ENCODE data around the gene STXBP6. TPM values are rescaled to one million over a fixed set of nuclear protein-coding genes. Genes with fewer than 3 reads are reported as not detected.

The STXBP6 gene
- total and polyA plus RNA-seq, 2 donors (not counting 3 experiments of a cell fraction or from before 2014, with no cell fraction given): 0.06 TPM; not detected in 1

GRCh38 chr14:25026476-25027137 lies 23.3 kb downstream of the STXBP6 start:
- H3K9me1 ChIP-seq (replicated peaks; ENCODE audit: control insufficient read depth, extremely low read depth, insufficient read depth, low read length): no peaks in the 10 kb centered on the region
- no peaks in the 10 kb centered on the region for H3K9me3 ChIP-seq (replicated peaks; ENCODE audit: control insufficient read depth, insufficient read depth, low read length)
- DNase-seq (ENCODE audit: low read depth, low spot score): no peak
- H3K27me3 ChIP-seq (ENCODE audit: control insufficient read depth in 2 of 2, insufficient read depth in 2 of 2, low read length in 2 of 2): no peaks in the 10 kb centered on the region
- no peak for TF ChIP-seq GATA2 (IDR thresholded peaks at IDR 0.05; ENCODE audit: insufficient read depth, insufficient read length, low read depth, low read length)
- no peak for TF ChIP-seq FOS (IDR thresholded peaks at IDR 0.05; ENCODE audit: borderline replicate concordance, insufficient read depth, low read length)
- no peak for TF ChIP-seq POLR2AphosphoS5 (IDR thresholded peaks at IDR 0.05; ENCODE audit: insufficient read depth, low read depth, low read length)
- TF ChIP-seq, protein P1, sequence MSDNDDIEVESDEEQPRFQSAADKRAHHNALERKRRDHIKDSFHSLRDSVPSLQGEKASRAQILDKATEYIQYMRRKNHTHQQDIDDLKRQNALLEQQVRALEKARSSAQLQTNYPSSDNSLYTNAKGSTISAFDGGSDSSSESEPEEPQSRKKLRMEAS (IDR thresholded peaks at IDR 0.05; ENCODE audit: insufficient read depth, insufficient read length): no peak
- TF ChIP-seq CTCF (IDR thresholded peaks at IDR 0.05; ENCODE audit: extremely low read depth in 1 of 2, insufficient read depth in 1 of 2, low read depth in 1 of 2, low read length in 2 of 2): no peak
- TF ChIP-seq MYC (IDR thresholded peaks at IDR 0.05; ENCODE audit: low read depth, low read length): no peak
- no peak for TF ChIP-seq EZH2 (IDR thresholded peaks at IDR 0.05; ENCODE audit: borderline replicate concordance, low read depth, low read length, severe bottlenecking)
- TF ChIP-seq POLR2A (IDR thresholded peaks at IDR 0.05; ENCODE audit: low read depth, low read length): no peak
- TF ChIP-seq JUN (IDR thresholded peaks at IDR 0.05; ENCODE audit: borderline replicate concordance, insufficient read depth, insufficient read length, low read depth): no peak
- H3K9ac ChIP-seq (replicated peaks; ENCODE audit: extremely low read depth, insufficient read depth, low read length): no peak overlapping the region
- no peaks in the 10 kb centered on the region for H3K4me1 ChIP-seq (ENCODE audit: control insufficient read depth, extremely low read depth, insufficient read depth, low read length)
- intact Hi-C loops (cut with micrococcal nuclease) (no loop called here), dilution Hi-C loops (cut with MboI; ENCODE audit: extremely low pct_ligation_motif_present, low sequenced_read_pairs) (no loop called here)
- no peak overlapping the region for H3K4me3 ChIP-seq (replicated peaks in 1 of 3; ENCODE audit: insufficient read depth in 1 of 3, low read depth in 1 of 3, low read length in 3 of 3)
- no peak overlapping the region for H3K4me2 ChIP-seq (ENCODE audit: insufficient read depth, low read length)
- ChIA-PET CTCF (no interaction called here), POLR2A (no interaction called here)
- H3K79me2 ChIP-seq (ENCODE audit: control insufficient read depth, insufficient read depth, low read length): no peaks in the 10 kb centered on the region
- no peaks in the 10 kb centered on the region for H3K36me3 ChIP-seq (ENCODE audit: control insufficient read depth in 2 of 2, extremely low read depth in 1 of 2, insufficient read depth in 2 of 2, low read length in 2 of 2)
- H2AFZ ChIP-seq (ENCODE audit: low read depth, low read length): no peak overlapping the region
- H3K27ac ChIP-seq (ENCODE audit: insufficient read depth, low read depth, low read length): no peak overlapping the region
- H4K20me1 ChIP-seq (replicated peaks; ENCODE audit: control insufficient read depth, extremely low read depth, insufficient read depth, low read length): no peaks in the 10 kb centered on the region
- BruUV-seq (replicated peaks): no TSS peak
- no peak for FAIRE-seq

Measured in endothelial cell of umbilical vein (primary cell).